DOHH2 (cell line): ENCODE data around the gene STARD3.

ENCODE experiments used
- EZH2phosphoT487 ChIP-seq: fragments of 200-600 bp; sonication (generic); IDR thresholded peaks from 2 replicates; pipeline ENCODE4 v1.6.1; 2017; ENCODE audit warnings: borderline replicate concordance, mild to moderate bottlenecking, antibody characterized with exemption, low read length, moderate library complexity, mixed read lengths
- TF ChIP-seq, protein P1 (sequence below): fragments of 200-600 bp; sonication (generic); IDR thresholded peaks from one replicate; pipeline ENCODE4 v1.5.1; 2014; ENCODE audit warnings: antibody characterized with exemption, mild to moderate bottlenecking, low read depth, low read length; ENCODE audit not compliant: poor library complexity, severe bottlenecking

DNA sequence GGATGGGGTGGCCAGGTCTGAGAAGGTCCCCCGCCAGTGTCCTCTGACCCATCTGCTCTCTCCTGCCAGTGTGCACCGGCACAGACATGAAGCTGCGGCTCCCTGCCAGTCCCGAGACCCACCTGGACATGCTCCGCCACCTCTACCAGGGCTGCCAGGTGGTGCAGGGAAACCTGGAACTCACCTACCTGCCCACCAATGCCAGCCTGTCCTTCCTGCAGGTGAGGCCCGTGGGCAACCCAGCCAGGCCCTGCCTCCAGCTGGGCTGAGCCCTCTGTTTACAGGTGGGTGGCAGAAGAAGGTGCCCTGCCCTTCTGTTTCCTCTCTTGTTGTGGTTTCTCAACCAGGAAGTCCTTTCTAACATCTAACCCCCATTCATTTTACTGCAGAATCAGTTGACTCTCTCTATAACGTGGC is 70.0 kb downstream of the STARD3 start:
- TF ChIP-seq EZH2phosphoT487 = no peak
- TF ChIP-seq, protein P1, sequence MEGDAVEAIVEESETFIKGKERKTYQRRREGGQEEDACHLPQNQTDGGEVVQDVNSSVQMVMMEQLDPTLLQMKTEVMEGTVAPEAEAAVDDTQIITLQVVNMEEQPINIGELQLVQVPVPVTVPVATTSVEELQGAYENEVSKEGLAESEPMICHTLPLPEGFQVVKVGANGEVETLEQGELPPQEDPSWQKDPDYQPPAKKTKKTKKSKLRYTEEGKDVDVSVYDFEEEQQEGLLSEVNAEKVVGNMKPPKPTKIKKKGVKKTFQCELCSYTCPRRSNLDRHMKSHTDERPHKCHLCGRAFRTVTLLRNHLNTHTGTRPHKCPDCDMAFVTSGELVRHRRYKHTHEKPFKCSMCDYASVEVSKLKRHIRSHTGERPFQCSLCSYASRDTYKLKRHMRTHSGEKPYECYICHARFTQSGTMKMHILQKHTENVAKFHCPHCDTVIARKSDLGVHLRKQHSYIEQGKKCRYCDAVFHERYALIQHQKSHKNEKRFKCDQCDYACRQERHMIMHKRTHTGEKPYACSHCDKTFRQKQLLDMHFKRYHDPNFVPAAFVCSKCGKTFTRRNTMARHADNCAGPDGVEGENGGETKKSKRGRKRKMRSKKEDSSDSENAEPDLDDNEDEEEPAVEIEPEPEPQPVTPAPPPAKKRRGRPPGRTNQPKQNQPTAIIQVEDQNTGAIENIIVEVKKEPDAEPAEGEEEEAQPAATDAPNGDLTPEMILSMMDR = no peak
